NB4 (cell line): ENCODE data around the gene PRKCE.

Experiments used
- DNase-seq: peaks from one replicate; pipeline ENCODE4 v3.0.0; 2010; ENCODE audit warnings: low read depth
- H3K4me3 ChIP-seq: one replicate; pipeline ENCODE4 v1.5.1; 2011; ENCODE audit warnings: mild to moderate bottlenecking, low read depth, low read length, moderate library complexity
- CTCF ChIP-seq: IDR thresholded peaks from one replicate; pipeline ENCODE4 v1.5.1; 2012; ENCODE audit warnings: low read depth, low read length
- MAX ChIP-seq: IDR thresholded peaks from 2 replicates; pipeline ENCODE4 v1.6.1; 2011; ENCODE audit warnings: low read depth, low read length
- MYC ChIP-seq: IDR thresholded peaks from 2 replicates; pipeline ENCODE4 v1.6.1; 2011; ENCODE audit warnings: low read depth, low read length
- POLR2A ChIP-seq: IDR thresholded peaks from 2 replicates; pipeline ENCODE4 v1.6.1; 2011; ENCODE audit warnings: mild to moderate bottlenecking; ENCODE audit not compliant: insufficient read length; ENCODE audit errors: extremely low read depth

The PRKCE gene

GRCh38 chr2:46023165-46023854 is 371.8 kb downstream of the PRKCE start:
- H3K4me3 ChIP-seq, result no peak overlapping the region
- DNase-seq, result no peak
- TF ChIP-seq MYC (no peak), POLR2A (no peak), MAX (no peak), CTCF (no peak)

- no peak for DNase-seq
- H3K4me3 ChIP-seq, result no peak overlapping the region
- no peak for TF ChIP-seq MAX
- no peak for TF ChIP-seq CTCF
- TF ChIP-seq MYC, result no peak
- no peak for TF ChIP-seq POLR2A
These were observed 372.8 kb downstream of the PRKCE start for GRCh38 chr2:46024146-46024779.

GRCh38 chr2:46025081-46025480 is 373.6 kb downstream of the PRKCE start:
- no peak for DNase-seq
- H3K4me3 ChIP-seq, result no peak overlapping the region
- no peak for TF ChIP-seq POLR2A
- TF ChIP-seq CTCF, result no peak
- TF ChIP-seq MAX, result no peak
- no peak for TF ChIP-seq MYC

GRCh38 chr2:46025676-46026075 is 374.2 kb downstream of the PRKCE start:
- TF ChIP-seq POLR2A, result no peak
- no peak for TF ChIP-seq CTCF
- no peak for TF ChIP-seq MAX
- no peak for TF ChIP-seq MYC
- no peak for DNase-seq
- no peak overlapping the region for H3K4me3 ChIP-seq

- TF ChIP-seq MYC (no peak), MAX (no peak), POLR2A (no peak), CTCF (no peak)
- no peak for DNase-seq
- H3K4me3 ChIP-seq, result no peak overlapping the region
These were observed 375.0 kb downstream of the PRKCE start for GRCh38 chr2:46026431-46026830.
